PFSK-1 (cell line): ENCODE measurements around the gene WIPI1.

ENCODE experiments used
- FOXP2 ChIP-seq: optimal IDR thresholded peaks from 2 replicates; pipeline ENCODE3; 2011; ENCODE audit warnings: borderline replicate concordance, control low read depth, inconsistent platforms; ENCODE audit not compliant: insufficient read depth; ENCODE audit errors: extremely low read length, extremely low read depth
- POLR2AphosphoS5 ChIP-seq: IDR thresholded peaks from 2 replicates; pipeline ENCODE4 v1.6.1; 2012; ENCODE audit warnings: low read depth, mild to moderate bottlenecking, control low read depth, low read length, moderate library complexity
- SIN3A ChIP-seq: IDR thresholded peaks from 2 replicates; pipeline ENCODE4 v1.6.1; 2012; ENCODE audit warnings: mild to moderate bottlenecking, low read length, moderate library complexity, borderline replicate concordance; ENCODE audit not compliant: insufficient read depth
- TAF1 ChIP-seq: IDR thresholded peaks from 2 replicates; pipeline ENCODE4 v1.6.1; 2012; ENCODE audit warnings: low read length, control low read depth, borderline replicate concordance; ENCODE audit not compliant: insufficient read depth
- TF ChIP-seq, protein P1 (sequence below), 2 experiments: IDR thresholded peaks; 2 replicates each; pipeline versions ENCODE4 v1.6.1 to v1.8.0; 2011 to 2012; ENCODE audit warnings: low read depth in 2 of 2, low read length in 2 of 2, control low read depth in 1 of 2, inconsistent platforms in 1 of 2, mild to moderate bottlenecking in 1 of 2, moderate library complexity in 1 of 2; ENCODE audit not compliant: insufficient read depth in 1 of 2

The WIPI1 gene

DNA sequence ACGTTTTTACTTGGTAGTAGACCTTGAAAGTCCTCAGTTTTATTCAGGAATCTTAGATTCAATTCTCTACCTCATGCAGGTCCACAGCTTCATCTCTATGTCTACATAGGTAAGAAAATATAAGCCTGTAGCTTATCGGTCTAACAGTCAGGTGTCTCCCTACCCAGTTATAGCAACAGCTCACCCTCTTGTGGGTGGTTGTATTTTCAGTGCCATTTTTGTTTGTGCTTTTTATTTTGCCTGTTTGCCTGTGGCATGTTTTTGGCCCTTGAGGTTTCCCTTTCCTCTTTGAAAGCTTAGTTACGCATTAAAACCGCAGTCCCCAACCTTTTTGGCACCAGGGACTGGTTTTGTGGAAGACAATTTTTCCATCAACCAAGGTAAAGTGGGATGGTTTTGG is 23.6 kb upstream of the WIPI1 start:
- TF ChIP-seq POLR2AphosphoS5 (no peak), FOXP2 (no peak), SIN3A (no peak), TAF1 (no peak)
- TF ChIP-seq, protein P1, sequence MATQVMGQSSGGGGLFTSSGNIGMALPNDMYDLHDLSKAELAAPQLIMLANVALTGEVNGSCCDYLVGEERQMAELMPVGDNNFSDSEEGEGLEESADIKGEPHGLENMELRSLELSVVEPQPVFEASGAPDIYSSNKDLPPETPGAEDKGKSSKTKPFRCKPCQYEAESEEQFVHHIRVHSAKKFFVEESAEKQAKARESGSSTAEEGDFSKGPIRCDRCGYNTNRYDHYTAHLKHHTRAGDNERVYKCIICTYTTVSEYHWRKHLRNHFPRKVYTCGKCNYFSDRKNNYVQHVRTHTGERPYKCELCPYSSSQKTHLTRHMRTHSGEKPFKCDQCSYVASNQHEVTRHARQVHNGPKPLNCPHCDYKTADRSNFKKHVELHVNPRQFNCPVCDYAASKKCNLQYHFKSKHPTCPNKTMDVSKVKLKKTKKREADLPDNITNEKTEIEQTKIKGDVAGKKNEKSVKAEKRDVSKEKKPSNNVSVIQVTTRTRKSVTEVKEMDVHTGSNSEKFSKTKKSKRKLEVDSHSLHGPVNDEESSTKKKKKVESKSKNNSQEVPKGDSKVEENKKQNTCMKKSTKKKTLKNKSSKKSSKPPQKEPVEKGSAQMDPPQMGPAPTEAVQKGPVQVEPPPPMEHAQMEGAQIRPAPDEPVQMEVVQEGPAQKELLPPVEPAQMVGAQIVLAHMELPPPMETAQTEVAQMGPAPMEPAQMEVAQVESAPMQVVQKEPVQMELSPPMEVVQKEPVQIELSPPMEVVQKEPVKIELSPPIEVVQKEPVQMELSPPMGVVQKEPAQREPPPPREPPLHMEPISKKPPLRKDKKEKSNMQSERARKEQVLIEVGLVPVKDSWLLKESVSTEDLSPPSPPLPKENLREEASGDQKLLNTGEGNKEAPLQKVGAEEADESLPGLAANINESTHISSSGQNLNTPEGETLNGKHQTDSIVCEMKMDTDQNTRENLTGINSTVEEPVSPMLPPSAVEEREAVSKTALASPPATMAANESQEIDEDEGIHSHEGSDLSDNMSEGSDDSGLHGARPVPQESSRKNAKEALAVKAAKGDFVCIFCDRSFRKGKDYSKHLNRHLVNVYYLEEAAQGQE (IDR thresholded peaks at IDR 0.05; ENCODE audit: insufficient read depth in 1 of 2, low read depth in 2 of 2, low read length in 2 of 2): no peak

DNA sequence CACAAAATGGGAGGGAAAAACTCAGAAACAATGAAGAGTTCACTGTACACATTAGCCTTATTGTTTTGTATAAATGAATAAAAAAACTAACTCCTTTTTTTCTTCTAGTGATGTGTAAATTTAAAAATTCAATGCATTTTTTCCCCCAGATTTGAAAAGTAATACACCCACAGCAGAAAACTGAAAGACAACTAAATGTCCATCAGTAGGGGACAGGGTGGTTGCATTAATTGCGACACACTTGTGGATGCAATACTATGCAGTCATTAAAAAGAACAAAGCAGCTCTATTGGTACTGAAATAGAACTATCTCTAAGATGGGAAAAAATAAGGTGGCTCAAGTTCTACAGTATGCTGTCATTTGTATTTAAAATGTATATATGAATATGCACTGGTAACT is 13.7 kb upstream of the WIPI1 start:
- TF ChIP-seq SIN3A (no peak), POLR2AphosphoS5 (no peak), TAF1 (no peak), FOXP2 (no peak)
- TF ChIP-seq, protein P1 (IDR thresholded peaks at IDR 0.05; ENCODE audit: insufficient read depth in 1 of 2, low read depth in 2 of 2, low read length in 2 of 2): no peak

DNA sequence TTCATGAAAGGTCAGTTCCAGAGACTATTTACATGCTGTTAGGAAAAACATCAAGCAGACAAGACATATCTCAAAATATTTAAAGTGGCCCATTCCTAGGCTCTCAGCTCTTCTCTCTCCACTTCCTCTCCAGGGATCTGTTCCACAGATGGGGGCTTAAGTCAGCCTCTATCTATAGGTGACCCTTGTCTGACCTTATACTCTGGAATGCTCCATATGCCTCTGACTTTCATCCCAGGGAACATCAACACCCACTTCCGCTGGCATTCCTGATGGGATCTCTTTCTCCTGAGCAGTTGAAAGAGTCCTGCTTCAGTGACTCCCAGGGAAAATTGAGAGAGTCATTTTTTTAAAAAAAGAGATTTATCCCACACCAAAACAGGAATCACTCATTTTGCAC is 11.5 kb upstream of the WIPI1 start:
- no peak for TF ChIP-seq POLR2AphosphoS5
- TF ChIP-seq TAF1: no peak
- TF ChIP-seq FOXP2: no peak
- TF ChIP-seq, protein P1 (IDR thresholded peaks at IDR 0.05; ENCODE audit: insufficient read depth in 1 of 2, low read depth in 2 of 2, low read length in 2 of 2): no peak
- TF ChIP-seq SIN3A: no peak

GRCh38 chr17:68468334-68468733 is 11.0 kb upstream of the WIPI1 start:
- TF ChIP-seq TAF1: no peak
- no peak for TF ChIP-seq FOXP2
- TF ChIP-seq POLR2AphosphoS5: no peak

DNA sequence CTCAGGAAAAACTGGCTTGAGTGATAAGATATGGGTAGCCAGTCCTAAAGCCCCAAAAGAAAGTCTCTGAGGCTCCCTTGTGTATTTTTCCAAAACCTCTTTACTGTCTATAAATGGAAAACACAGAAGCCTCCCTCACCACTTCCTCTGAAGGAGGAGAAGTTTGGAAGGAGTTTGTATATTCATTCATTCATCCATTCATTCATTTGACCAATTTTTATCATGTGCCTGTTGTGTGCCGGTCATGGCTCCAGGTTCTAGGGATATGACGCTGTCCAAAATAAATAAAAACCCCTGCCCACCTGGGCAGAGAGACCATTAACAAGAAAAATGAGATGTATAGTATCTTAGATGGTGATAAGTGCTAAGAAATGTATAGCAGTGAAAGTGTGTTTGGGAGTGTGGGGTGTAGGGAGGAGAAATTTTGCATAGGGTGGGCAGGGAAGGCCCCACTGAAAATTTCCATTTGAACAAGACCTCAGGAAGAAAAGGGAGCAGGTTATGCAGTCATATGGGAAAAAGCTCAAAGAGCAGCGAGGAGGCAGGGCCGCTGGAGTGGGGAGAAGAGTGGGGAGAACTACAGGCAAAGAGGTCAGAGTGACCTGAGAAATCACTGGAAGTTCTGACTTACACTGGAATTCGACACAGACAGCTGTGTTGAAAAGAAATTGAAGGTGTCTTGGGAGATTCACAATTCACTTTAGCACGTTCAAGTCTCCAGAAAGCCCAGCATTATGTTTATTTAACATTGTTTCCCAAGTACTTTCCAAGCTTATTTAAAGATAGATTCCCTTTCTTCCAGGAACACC is 6.1 kb upstream of the WIPI1 start:
- TF ChIP-seq, protein P1 (IDR thresholded peaks at IDR 0.05; ENCODE audit: insufficient read depth in 1 of 2, low read depth in 2 of 2, low read length in 2 of 2): no peak
- no peak for TF ChIP-seq SIN3A
- TF ChIP-seq TAF1: no peak
- TF ChIP-seq FOXP2: no peak
- TF ChIP-seq POLR2AphosphoS5: no peak
